ENCODE data around the gene KDM4B.

The KDM4B gene

DNA sequence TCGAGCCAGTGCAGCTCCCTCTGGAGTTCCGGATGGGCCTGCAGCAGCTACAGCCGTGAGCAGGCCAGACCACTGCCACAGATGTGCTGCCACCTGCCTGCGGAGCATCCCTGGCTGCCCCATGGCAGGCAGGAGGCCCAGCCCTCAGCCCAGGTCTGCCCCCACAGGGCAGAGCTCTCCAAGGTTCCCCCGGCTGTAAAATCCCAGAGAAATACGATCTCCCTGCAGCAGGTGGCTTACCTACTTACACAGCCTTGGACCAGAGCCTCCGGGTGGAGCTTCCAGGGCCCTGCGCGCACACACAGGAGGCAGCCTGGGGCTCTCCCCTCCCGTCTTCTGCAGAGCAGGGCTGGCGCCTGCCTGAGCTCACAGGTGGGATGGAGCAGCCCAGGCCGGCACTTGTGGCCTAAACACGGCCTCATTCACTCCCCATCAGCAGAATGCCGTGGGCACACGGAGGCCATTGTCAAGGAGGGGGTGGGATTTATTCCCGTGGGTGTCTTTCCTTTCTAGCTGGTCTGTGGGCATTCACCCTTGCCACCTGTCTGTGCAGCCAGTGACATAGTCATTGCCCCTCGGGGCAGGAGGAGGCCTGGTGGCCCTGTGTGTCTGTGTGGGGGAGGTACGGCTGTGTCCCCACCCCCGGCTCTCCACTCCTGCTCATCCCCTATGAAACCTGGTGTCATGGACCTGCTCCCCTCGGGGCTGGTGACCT is 118.0 kb downstream of the KDM4B start:
- DNase-seq (ENCODE audit: low read depth in 2 of 2): no peak

DNA sequence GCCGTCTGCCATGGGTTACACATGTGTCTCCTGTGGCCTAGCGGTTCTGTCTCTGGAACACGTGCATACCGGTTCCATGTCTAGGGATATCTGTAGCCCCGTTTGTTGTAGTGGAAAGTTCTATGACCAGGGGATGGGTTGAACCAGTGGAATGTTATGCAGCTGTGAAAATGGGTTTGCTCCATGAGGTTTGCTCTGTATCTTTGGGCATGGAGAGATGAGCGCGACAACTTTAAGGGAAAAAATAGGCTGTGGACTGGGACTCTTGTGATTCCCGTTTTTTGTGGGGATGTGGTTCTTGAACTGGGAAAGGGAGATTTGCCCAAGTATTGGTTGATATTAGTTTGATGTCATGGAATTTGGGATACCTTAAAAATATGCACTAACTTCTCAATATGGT is 120.4 kb downstream of the KDM4B start:
- no peak for DNase-seq (ENCODE audit: low read depth in 2 of 2)

DNA sequence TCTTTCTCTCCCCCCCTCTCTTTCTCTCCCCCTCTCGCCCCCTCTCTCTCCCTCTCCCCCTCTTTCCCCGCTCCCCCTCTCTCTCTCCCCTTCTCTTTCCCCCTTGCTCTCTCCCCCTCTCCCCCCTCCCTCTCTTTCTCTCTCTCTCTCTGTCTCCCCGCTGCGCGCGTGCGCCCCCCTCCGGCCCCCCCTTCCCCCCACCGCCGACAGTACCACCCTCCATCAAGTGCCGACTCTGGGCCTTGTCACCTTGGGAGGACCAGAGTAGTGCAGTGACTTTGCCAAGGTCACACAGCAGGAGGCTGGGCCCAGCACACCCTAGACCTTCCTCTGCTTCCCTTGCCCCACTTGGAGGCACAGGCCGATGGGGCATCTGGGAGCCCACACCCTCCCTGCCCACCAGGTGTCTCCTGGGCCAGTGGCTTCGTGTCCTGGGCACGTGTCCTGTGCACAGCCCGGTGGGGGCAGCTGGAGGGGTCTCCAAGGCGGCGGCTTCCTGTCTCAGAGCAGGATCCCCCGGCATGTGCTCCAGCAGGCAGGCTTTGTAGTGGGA is 121.6 kb downstream of the KDM4B start:
- DNase-seq (ENCODE audit: low read depth in 2 of 2): no peak

DNA sequence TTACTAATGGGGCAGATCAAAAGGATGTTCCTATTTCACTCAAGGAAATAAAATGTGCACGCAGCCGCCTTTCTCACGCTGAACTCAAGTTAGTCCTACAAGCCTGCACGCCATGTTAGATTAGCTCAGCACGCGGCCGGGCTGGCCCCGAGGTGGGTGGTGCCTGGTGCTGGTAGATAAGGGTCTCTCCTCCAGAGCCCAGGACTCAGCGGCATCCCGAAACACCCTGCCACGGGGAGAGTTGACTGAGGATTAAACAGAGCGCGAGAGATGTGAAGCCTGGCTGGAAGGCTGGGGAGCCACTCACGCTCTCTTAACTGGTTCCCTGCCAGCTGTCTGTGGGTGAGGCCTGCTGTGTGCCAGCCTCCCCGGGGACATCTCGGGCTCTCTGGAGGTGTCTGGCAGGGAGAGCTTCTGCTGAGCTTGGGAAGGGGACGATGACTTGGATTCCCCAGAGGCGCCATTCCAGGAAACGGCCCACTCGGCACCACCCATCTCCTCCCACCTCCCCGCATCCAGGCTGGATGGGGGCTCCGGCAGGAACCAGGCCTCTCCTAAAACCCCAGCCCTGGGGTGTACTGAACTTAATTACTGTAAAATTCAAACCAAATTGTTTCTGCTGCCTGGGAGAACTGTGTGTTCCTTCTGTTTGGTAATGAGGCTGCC is 122.2 kb downstream of the KDM4B start:
- no peak for DNase-seq (ENCODE audit: low read depth in 2 of 2)

DNA sequence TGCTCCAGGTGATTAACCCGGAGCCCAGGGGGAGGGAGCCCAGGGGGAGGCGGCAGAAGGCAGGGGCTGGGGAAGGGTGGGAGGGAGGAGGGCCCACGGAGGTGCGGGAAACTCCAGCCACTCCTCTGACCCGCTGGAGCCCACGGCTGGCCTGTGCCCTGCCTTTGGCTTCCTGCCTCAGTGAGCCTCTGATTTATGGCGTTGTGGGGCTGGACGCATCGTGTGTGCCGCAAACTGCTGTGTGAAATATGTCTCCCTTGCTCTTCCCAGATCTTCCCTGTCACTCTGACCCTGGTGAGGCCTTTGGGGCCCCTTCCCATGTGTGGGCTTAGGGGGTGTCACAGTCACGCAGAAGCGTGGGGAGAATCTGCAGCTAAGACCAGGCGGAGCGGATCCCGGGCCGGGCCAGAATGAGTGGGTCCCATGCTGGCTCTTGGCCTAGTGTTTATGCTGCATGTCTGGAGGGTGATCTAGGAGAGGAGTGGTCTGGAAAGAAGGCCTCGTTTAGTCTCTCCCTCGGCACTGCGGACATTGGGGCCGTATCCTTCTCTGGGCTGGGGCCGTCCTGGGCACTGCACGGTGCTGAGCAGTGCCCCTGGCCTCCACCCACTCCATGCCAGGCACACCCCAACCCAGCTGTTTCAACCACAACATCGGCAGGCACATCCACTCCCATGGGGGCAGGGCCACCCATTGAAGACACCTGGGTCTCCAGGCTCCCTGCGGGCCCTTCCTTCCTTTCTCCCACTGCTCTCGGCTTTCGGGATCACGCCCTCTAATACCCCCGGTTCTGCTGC is 123.0 kb downstream of the KDM4B start:
- no peak for DNase-seq (ENCODE audit: low read depth in 2 of 2)

DNA sequence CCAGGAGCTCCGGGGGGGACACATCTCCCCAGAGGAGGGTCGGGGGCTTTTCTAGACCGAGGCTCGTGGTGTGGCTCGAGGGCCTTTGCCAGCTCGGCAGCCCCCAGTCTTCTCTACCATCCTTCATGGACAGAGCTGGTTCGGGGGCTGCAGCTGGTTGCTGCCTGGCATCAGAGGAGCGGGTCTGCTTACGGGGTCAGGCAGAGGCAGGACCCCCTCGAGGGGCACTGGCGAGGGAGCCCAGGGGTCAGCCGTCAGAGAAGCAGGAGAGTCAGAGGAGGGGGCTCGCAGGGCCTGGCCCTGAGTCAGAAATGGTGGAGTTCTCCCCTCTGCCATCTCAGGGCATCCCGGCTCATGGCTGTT is 123.5 kb downstream of the KDM4B start:
- DNase-seq (ENCODE audit: low read depth in 2 of 2): no peak

DNA sequence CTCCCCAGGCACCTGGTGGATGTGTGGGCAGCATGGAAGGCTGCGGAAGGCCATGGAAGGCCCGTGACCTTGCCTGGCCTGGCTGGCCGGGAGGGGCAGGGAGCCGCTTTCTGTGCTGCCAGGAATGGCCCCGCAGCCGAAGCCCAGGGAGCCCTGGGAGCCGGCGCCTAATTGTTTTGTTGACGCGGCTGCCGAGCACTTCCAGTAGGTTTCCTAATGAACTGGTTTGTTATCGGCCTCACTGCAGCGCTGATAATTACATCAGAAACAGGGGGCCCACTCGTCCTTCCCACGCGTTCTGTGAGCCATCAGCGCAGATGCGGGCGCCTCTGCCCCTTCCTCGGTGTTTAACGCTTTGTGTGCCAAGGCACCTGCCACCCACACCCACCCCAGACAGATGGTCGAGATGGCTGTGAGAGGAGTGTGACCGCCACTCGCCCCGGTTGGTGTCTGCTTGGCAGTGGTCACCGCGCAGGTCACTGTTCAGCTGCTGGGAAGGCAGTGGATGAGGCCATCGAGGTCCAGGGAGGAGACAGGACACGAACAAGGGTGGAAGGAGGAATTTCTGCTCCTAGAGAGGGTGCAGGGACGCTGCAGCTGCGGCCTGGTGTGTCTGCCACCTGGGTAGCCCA is 124.5 kb downstream of the KDM4B start:
- DNase-seq (ENCODE audit: low read depth in 2 of 2): no peak

DNA sequence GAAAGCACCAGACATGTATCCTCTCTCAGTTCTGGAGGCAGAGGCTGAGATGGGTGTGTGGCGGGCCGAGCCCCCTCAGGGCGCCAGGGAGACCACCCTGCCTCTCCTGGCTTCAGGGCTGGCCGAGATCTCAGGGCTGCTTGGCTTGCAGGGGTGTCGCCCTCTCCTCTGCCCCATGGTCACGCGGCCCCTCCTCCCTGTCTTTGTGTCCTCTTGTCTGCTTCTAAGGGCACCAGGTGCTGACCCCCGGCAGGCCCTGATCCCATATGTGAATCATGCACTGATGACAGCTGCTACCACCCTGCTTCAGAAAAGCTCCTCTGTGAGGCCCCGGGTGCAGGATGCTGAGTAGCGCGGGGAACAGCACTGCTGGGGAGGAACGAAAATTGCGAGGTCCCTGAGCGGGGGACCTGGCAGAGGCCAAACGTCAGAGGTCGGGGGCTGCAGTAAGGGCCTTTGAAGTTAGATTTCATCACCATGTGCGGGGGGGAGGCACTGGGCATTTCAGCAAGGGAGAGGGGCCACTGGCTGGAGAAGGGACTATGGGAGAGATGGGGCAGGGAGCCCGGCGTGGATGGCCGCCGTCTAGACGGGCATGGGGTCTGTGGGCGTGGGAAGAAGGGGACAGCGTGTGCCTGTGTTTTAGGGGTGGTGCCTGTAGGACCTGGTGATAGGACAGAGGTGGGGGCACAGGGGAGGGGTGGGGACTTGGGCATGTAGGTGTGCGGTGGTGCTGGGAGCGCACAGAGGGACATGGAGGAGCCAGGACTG is 125.2 kb downstream of the KDM4B start:
- no peak for DNase-seq (ENCODE audit: low read depth in 2 of 2)

DNA sequence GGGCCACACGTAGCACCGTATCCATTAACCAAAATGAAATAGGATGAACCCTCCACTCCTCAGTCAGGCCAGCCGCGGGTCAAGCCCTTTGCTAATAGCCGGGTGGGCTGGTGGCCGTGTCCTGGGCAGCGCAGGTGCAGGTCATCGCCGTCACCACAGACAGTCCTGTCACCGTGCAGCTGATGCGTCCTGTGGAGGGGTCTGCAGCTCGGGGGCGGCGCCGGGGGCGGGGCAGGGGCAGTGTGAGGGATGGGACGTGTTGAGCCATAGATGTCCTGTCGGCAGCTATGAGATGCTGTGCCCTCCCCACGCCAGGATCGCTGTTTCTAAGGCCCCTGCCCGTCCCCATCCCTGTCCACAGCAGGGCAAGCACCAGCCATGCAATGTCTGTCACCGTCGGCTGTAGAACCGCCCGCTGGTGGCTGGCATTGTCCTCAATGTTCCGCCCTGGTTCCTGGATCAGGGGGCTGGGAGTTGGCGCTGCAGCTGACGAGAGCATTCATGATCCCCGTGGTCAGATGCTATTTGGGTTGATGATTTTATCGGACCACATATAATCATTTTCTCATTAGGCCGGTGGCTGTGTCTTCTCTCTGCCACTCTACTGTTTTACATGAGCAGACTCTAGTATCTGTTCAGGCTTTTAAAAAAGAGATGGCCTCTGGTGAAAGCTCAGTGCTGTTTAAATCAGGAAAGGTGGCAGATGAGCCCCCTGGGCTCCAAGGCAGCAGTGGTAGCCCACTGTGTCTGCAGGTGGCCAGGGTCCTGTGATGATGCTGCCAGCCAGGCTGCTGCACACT is 126.1 kb downstream of the KDM4B start:
- no peak for DNase-seq (ENCODE audit: low read depth in 2 of 2)

DNA sequence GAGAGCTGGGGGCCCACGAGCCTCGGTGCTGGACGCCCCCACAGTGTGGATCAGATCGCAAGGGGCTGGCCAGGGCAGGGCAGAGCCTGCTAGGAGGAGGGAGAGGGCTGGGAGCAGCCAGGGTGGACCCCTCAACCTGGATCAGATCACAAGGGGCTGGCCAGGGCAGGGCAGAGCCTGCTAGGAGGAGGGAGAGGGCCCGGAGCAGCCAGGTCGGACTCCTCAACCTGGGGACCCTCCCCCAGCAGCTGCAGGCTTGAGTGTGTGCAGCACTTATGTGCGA is 126.6 kb downstream of the KDM4B start:
- DNase-seq (ENCODE audit: low read depth in 2 of 2): no peak

DNA sequence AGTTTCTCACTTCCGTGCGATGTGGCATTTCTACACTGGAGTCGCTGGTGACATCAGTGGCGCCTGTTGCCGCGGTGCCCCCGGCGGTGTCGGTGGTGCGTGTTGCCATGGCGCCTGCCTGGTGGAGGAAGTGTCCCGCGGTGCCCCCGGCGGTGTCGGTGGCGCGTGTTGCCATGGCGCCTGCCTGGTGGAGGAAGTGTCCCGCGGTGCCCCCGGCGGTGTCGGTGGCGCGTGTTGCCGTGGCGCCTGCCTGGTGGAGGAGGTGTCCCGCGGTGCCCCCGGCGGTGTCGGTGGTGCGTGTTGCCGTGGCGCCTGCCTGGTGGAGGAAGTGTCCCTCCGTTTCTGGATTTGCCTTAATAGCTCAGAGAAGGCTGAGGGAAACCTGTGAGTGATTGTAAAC is 127.6 kb downstream of the KDM4B start:
- DNase-seq (ENCODE audit: low read depth in 2 of 2): no peak

DNA sequence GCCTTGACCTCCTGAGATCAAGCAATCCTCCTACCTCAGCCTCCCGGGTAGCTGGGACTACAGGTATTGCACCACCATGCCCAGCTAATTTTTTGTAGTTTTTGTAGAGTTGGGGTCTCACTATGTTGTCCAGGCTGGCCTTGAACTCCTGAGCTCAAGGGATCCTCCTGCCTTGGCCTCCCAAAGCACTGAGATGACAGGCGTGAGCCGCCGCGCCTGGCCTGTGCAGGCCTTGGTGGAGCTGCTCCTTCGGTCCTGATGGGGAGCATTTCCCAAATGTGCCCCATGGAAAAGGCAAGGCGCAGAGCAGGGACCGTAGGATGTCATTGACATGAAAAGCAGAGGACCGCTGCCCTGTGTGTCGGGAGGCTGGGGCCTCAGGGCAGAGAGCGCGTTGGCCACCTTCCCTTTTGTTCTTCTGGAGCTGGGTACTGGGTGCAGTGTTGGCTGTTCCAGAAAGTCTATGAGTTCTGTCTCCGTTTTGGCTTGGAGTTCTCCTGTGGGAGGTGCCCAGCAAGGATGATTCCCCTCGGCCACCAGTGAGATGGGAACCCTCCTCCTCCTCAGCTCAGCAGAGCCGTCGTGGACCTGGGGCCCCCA is 128.5 kb downstream of the KDM4B start:
- no peak for DNase-seq (ENCODE audit: low read depth in 2 of 2)

DNA sequence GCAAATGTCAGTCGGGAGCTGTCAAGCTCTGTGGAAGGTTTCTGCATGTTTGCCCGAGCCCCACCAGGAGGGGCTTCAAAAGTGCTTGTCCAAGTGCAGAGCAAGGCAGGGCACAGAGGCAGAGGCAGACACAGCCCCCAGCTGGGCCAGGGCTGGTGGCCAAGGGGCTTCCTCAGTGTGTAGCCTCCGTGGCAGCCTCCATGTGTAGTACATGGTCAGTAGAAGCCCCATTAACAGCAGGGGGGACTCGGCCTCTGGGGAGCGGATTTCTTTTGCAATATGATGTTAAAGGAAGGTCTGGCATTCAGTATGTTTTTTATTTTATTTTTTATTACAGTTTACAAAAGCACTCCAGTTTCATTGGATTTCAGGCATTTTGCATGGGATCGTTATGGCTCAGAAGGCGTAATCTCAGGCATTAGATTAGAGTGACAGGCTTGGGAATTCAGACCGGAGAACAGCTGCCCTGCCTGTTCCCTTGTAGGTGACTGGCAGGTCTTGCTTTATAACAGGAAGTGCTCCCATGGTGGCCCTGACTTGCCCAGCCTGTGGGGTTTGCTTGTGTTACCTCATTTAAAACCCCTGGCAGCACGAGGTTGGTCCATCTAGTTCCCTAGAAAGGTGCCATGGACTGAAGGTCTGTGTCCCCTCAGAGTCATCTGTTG is 129.2 kb downstream of the KDM4B start:
- DNase-seq (ENCODE audit: low read depth in 2 of 2): no peak

DNA sequence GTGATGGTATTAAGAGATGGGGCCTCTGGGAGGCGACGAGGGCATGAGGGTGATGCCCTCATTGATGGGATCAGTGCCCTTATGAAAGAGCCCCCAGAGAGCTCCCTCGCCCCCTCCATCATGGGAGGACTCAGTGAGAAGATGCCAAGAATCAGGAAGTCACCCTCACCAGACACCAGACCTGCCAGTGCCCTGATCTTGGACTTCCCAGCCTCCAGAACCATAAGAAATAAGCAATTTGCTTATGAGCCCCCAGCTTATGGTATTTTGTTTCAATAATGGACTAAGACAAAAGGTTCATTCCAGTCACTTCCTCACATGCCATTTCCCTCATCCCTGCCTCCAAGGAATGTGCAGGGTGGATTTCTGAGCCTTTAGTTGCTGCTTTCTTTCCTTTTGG is 129.7 kb downstream of the KDM4B start:
- no peak for DNase-seq (ENCODE audit: low read depth in 2 of 2)

DNA sequence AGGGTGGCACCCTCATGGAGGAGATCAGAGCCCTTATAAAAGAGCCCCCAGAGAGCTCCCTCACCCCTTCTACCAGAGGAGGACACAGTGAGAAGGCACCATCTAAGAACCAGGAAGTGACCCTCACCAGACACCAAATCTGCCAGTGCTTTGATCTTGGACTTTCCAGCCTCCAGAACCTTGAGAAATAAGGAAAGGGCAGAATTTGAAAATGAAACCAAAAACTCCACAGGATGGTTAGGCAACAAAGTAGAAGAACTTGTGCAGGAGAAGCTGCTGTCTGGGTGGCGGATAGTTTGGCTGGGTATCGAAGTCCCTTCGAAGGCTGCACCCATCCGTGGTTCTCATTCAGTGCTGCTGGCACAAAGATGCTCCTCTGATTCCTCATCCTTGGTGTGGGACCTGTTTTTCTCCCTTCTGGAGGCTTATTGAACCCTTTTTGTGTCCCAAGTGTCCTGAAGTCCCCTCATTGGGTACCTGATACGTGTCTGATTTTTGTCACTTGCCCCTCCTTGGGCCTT is 130.8 kb downstream of the KDM4B start:
- no peak for DNase-seq (ENCODE audit: low read depth in 2 of 2)

DNA sequence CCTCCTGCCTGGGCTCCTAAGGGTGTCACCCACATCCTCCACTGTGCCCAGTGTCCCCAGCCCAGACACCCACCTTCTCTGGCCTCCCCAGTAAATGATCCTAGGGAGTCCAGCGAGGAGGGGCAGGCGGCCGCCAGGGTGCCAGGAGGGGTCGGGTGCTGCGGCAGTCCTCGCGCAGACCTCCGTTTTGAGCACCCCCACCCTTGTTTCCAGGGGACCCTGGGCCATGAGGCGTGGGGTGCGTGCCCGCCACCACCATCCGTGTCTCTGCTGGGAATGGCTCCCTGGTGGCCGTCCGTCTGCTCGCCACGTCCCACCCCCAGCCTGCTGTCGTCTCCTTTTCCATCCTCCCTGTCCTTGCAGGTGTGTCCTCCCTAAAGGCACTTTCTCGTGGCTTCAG is 133.0 kb downstream of the KDM4B start:
- no peak for DNase-seq (ENCODE audit: low read depth in 2 of 2)

DNA sequence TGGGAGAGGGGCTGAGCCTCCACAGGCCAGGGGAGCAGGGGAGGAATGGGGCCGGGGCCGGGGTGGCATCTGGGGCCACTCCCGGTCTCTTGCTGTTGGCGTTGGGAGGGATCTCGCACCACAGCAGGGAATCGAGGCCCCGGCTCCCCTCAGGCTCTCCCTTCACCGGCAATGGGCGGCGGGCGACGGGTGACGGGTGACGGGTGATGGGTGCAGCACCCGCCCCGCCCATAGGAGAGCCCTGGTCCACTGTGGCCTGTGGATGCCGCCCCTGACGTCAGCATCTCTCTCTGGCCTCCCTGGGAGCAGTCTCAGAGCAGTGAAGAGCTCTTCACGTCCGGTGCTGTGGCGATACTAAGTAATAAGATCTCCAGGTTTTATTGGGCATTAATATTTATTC is 133.6 kb downstream of the KDM4B start:
- DNase-seq (ENCODE audit: low read depth in 2 of 2): no peak

DNA sequence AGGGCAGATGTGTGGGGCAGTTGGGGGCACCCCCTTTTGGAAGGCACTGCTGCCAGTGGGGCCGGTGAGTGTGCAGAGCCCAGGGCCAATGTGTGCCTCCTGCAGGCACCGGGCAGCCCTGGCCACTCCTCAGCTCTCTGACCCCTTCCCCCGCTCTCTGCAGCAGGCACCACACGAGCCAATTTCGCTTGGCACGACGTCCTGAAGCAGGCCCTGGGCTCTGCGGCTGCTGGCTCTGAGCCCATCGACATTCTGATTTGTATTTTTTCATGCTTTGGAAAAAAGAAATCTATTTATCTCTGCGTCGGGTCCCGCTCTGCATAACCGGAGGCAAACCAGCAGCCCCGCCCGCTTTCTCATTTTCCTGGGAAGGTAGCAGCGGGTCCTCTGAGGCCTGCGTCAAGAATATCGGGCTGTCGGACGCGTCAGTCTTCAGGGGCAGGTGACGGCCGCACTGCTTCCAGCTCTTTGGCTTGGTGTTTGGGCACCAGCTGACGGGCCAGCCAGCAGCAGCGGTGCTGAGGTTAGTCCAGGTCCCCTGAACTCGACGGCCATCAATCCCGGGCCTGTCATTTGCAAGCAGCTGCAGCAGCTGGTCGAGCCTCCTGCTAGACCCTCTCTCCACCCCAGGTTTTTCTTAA is 134.3 kb downstream of the KDM4B start:
- DNase-seq (ENCODE audit: low read depth in 2 of 2): no peak

DNA sequence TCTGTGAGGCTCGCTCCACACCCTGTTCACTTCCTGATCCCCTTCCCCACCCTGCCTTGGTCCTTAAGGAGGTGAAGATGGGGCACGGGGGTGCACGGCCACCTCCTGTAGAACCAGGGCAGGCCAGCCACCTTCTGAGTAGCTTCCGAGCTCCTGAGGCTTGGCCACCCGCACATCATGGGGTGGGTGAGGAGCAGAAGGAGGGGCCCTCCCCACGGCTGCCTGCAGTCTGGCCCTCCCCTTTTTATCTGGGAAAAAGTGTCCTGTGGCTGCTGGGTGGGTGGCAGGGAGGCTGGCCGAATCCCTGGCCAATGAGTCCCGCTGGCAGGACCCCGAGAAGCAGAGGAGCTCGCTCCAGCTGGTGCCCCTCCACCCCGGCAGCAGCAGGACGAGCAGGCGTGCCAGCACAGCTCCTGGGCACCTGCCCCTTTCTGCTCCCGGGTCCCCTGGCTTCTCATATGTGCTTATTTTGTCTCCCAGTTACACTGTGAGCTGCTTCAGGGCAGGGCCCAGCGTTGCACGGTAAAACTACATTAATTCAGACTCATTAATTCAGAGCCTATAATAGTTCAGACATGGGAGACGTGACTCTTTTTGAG is 135.0 kb downstream of the KDM4B start:
- no peak for DNase-seq (ENCODE audit: low read depth in 2 of 2)
